Left kidney (tissue), 2 donors: ENCODE data around the gene TYW1B. TPM values are rescaled to one million over a fixed set of nuclear protein-coding genes. Genes with fewer than 3 reads are reported as not detected.
"Not testable (repeated sequence)": the region's sequence is repeated elsewhere in the genome, so short reads cannot be mapped to it uniquely, and the experiment has no call there.

Experiments
- DNase-seq: peaks from one replicate; pipeline ENCODE4 v3.0.0-alpha.2; 2013
- polyA plus RNA-seq: library from polyadenylated mRNA; unstranded; fragments of 120-200 nt; gene quantifications from one replicate; pipeline ENCODE4 v1.2.1, GENCODE V29; 2013; ENCODE audit not compliant: insufficient read length

TYW1B gene
- polyA plus RNA-seq, 1 donor = 8.6 TPM

DNA sequence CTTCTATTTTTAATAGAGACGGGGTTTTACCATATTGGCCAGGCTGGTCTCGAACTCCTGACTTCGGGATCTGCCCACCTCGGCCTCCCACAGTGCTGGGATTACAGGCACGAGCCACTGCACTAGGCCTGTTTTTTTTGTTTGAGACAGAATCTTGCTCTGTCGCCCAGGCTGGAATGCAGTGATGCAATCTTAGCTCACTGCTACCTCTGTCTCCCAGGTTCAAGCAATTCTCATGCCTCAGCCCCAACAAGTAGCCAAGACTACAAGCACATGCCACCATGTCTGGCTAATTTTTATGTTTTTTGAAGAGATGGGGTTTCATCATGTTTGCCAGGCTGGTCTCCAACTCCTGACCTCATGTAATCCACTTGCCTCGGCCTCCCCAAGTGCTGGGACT lies 73.7 kb downstream of the TYW1B start:
- DNase-seq = no peak

DNA sequence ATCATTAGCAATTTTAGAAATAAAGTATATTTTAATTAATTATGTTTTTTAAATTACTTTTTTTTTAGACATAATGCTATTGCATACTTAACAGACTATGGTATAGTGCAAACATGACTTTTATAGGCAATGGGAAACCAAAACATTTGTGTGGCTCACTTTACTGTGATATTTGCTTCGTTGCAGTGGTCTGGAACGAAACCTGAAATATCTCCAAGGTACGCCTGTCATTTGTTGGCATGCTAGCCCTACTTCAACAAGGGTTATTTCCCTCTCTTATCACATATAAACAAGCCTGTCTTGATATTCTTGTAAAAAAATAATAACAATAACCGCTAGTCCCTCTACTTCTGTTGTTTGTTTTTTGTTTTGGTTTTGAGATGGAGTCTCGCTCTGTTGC lies 74.2 kb downstream of the TYW1B start:
- no peak for DNase-seq

DNA sequence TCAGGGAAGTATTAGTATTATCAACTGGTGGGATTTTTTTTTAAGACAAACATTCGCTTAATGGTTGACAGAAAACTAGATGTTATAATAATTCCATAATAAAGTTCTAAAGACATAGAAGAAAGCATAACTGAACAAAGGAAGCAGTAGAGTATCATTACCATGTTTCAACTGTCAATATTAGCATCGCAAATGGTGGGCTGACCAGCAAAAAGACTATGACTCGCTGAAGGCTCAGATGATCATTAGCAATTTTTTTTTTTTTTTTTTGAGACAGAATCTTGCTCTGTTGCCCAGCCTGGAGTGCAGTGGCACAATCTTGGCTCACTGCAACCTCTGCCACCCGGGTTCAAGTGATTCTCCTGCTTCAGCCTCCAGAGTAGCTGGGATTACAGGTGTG lies 74.8 kb downstream of the TYW1B start:
- DNase-seq = not testable (repeated sequence)

DNA sequence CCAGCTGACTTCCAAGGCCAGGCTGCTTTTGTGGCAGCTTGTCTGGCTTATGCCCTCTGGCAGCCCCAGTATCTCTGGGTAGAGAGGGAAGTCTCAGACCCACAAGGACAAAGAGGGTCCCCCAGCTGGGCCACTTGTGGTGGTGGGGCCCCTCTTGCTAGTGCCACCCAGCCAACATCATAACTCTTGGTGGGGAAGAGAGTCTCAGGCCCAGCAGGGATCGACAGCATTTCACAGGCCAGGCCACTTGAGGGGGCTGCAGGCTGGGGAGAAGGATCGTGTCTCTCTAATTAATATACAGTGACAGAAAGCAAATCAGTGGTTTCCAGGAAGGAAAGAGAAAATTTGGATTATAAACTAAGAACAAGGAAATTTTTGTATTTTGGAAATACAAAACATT lies 76.0 kb downstream of the TYW1B start:
- no peak for DNase-seq

GRCh38 chr7:72751378-72751777 lies 76.6 kb downstream of the TYW1B start:
- no peak for DNase-seq

DNA sequence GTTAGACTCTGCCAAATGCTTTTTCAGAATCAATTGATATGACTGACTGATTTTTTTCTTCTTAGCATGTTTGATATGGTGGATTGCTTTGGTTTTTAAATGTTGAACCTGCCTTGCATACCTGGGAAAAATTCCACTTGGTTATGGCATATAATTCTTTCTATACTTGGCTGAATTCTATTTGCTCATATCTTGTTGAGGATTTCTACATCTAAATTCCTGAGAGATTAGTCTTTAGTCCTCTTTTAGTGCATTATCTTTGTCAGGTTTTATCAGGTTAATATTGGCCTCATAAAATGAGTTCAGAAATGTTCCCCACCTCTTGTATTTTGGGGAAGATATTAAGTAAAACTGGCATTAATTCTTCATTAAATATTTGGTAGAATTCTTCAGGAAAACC lies 79.4 kb downstream of the TYW1B start:
- not testable (repeated sequence) for DNase-seq

DNA sequence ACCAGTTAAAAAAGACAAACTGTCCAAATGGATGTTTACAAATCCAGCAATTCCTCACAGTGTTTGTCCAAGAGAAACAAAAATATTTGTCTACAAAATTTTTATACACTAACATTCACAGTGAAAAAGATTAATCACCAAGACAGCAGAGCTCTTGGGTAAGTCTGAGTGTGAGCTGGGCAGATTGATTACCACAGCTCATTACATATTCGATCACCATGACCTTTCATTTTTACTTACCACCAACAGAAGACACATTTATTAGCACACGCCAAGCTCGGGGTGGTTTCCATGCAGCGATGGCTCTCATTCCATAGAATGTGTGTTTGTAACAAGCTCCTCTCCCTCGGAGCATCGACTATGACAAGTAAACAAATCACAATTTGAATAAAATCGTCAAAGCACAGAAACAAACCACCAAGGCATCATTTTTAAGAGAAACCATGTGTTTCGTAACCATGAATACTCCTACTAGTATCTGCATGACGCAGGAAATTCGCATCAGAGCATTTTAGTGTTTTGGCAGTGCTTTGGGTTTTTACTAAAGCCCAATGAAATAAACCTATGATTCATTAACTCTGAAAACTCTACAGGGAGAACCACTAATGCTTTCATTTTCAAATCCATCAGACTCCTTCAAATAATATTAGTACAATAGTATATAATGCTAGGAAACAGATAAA lies 83.6 kb downstream of the TYW1B start:
- DNase-seq = peak; percentile 27

DNA sequence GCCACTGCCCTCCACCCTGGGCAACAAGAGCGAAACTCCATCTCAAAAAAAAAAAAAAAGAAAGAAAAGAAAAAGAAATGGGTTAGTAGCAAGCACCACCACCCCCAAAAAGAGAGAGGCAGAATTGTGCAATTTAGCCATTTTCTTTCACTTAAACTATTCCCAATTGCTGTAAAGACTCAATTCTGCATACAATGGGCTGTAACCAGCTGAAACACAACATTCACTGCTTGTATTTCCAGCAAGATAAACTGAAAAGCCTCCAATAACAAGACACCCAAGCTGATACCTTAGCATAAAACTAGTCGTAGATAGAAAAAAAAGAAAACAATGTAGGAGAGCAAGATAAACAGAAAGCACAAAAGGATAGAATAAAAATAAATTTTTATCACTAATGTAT lies 84.2 kb downstream of the TYW1B start:
- not testable (repeated sequence) for DNase-seq

DNA sequence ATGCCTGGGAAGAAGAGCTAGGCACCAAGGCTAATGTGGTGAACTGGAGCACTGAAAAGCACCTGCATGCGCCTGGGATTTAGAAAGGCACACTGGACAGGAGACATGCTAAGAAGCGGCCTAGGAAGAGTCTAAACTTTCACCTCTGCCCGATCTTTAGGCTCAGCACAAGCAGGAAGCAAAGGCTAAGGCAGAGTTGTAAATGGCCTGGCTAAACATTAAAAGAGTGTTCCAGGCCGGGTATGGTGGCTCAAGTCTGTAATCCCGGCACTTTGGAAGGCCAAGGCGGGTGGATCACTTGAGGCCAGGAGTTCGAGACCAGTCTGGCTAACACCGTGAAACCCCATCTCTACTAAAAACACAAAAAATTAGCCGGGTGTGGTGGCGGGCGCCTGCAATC lies 88.3 kb downstream of the TYW1B start:
- DNase-seq = not testable (repeated sequence)

GRCh38 chr7:72735855-72736254 lies 92.1 kb downstream of the TYW1B start:
- not testable (repeated sequence) for DNase-seq

DNA sequence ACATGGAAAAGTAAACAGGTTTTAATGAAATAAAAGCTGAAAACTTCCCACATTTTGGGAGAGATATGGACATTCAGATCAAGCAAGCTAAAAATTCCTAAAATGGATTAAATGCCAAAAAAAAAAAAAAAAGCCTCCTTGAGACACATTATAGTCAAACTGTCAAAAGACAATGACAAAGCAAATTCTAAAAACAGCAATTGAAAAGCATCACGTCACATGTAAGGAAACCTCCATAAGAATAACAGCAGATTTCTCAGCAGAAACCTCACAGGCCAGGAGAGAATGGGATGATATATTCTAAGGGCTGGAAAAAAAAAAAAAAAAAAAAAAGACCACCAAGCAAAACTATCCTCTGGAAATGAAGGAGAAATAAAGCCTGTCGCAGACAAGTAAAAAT lies 97.2 kb downstream of the TYW1B start:
- DNase-seq = not testable (repeated sequence)

GRCh38 chr7:72730384-72730783 lies 97.6 kb downstream of the TYW1B start:
- not testable (repeated sequence) for DNase-seq

GRCh38 chr7:72729130-72729529 lies 98.9 kb downstream of the TYW1B start:
- DNase-seq = not testable (repeated sequence)

DNA sequence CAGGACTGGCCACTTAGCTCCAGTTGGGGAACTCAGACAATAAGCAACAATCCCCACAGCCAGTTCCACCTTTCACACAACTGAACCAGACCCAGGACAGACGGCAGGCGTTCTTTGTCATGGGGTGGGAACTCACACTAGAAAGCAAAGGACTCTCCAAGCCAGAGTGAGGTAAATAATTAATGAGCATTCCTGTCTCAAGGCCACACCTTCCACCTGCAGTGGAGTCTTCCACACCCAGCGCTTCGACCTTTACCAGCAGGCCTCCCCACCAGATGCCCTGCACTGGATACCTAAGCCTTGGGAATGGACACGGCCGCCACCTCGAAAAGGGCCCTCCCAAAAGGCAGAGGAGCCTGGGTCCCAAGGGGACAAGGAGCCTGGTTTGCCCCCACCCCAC lies 105.3 kb downstream of the TYW1B start:
- not testable (repeated sequence) for DNase-seq

DNA sequence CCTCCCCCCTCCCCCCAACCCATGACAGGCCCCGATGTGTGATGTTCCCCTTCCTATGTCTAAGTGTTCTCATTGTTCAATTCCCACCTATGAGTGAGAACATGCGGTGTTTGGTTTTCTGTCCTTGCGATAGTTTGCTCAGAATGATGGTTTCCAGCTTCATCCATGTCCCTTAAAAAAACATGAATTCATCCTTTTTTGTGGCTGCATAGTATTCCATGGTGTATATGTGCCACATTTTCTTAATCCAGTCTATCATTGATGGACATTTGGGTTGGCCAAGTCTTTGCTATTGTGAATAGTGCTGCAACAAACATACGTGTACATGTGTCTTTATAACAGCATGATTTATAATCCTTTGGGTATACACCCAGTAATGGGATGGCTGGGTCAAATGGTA lies 107.1 kb downstream of the TYW1B start:
- not testable (repeated sequence) for DNase-seq

GRCh38 chr7:72717252-72717774 lies 110.7 kb downstream of the TYW1B start:
- DNase-seq = not testable (repeated sequence)

- not testable (repeated sequence) for DNase-seq
Observed at GRCh38 chr7:72711927-72712326, 116.1 kb downstream of the TYW1B start.

GRCh38 chr7:72710983-72711382 lies 117.0 kb downstream of the TYW1B start:
- no peak for DNase-seq

- no peak for DNase-seq
Observed at GRCh38 chr7:72709909-72710308, 118.1 kb downstream of the TYW1B start.

DNA sequence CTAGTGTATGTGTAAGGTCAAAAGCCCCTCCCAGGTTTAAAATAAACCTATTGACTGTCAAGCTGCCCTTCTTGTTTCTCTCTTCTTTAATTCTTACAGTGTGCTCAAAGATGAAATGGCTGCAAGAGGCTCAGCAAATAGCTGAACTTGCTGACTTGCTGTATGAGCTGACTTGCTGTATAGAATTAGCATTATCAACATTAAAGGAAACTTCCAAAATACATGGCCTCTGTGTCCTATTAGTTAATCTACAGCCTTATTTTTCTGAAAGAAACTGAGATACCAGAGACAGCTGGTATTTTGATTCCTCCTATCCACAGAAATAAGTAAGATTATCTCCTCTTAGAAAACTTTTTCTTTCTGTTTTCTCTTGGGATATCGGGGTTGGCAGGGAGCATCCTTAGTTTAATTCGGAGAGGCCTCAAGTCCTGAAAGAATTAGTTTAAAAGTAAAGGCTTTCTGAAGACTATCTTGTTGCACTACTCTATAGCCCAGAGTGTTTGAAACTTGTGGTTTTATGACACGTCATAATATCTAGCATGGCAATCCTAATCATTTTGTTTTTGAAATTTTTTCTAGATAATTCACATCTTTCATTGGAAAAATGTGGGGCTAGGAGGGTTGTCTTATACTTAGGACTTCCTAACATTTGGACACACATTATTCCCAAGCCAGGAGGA lies 119.5 kb downstream of the TYW1B start:
- not testable (repeated sequence) for DNase-seq

- no peak for DNase-seq
Observed at GRCh38 chr7:72706521-72706920, 121.5 kb downstream of the TYW1B start.

DNA sequence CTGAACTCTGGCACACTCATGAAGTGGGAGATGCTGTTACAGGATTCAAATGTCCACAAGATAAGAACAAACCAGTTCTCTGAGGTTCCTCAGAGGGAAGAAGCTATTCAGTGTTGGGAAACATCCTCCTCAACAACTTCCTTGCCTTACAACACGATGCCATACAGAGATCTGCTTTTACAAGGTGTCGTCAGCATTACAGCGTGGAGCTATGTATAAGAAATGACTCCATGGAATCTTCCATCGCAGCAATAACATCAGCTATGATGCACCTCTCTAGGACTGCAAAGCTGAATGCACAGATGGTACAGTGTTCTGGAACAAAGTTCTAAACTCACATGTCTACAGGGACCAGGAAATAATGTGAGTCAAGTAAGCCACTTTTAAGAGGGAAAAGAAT lies 122.3 kb downstream of the TYW1B start:
- DNase-seq = not testable (repeated sequence)

DNA sequence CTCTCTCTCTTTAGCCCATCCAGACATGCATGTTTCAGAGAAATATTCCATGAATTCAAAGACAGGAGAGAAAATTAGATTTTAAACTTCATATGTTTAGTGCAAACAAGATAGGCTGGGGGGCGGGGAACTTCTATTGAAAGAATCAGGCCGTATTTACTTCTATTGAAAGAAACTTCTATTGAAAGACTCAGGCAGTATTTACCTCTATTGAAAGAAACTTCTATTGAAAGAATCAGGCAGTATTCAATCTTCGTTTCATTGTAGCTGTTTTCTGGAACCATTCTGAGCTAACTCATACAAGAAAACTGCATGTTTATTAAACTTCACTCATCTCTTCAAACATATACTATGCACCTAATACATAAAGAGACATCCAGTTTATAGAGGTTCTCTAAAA lies 123.1 kb downstream of the TYW1B start:
- DNase-seq = no peak

DNA sequence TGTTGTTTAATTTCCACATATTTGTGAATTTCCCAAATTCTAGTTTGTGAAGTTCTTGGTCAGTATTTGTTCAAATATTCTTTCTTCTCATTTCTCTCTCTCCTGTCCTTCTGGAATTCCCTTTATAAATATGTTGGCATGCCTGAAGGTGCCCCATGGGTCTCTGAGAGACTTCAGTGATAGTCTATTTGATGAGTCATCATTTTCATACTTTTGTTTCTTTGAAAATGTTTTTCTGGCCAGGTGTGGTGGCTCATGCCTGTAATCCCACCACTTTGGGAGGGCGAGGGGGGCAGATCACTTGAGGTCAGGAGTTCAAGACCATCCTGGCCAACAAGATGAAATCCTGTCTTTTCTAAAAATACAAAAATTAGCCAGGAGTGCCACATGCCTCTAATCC lies 127.5 kb downstream of the TYW1B start:
- DNase-seq = not testable (repeated sequence)
